Glomerular endothelial cell (primary cell): ENCODE measurements around the gene RCOR1. TPM values are rescaled to one million over a fixed set of nuclear protein-coding genes. Genes with fewer than 3 reads are reported as not detected.
"Not testable (repeated sequence)": the region's sequence is repeated elsewhere in the genome, so short reads cannot be mapped to it uniquely, and the experiment has no call there.

Source experiments
- DNase-seq: peaks from one replicate; pipeline ENCODE4 v3.0.0-alpha.2; 2011; ENCODE audit warnings: low read depth, low spot score; ENCODE audit errors: extremely low read depth
- total RNA-seq: library from RNA; depleted of rRNA; stranded (reverse); fragments of >200 nt; gene quantifications from 2 replicates; pipeline ENCODE4 v1.2.3, GENCODE V29; 2015

RCOR1 gene
- total RNA-seq, 1 donor from 2014 or later: 18.4 TPM

- DNase-seq: no peak
Measured at GRCh38 chr14:102738373-102739189, 146.1 kb downstream of the RCOR1 start.

- DNase-seq: no peak
Measured at GRCh38 chr14:102739190-102739469, 146.7 kb downstream of the RCOR1 start.

- no peak for DNase-seq
Measured at GRCh38 chr14:102746634-102747438, 154.4 kb downstream of the RCOR1 start.

- DNase-seq: no peak
Measured at GRCh38 chr14:102748806-102749205, 156.4 kb downstream of the RCOR1 start.

- DNase-seq: no peak
Measured at GRCh38 chr14:102749393-102750305, 157.2 kb downstream of the RCOR1 start.

GRCh38 chr14:102750376-102750775 lies 157.9 kb downstream of the RCOR1 start:
- DNase-seq: no peak

GRCh38 chr14:102751088-102751487 lies 158.6 kb downstream of the RCOR1 start:
- no peak for DNase-seq

GRCh38 chr14:102752239-102752847 lies 159.9 kb downstream of the RCOR1 start:
- no peak for DNase-seq

GRCh38 chr14:102754370-102755262 lies 162.2 kb downstream of the RCOR1 start:
- DNase-seq: no peak

GRCh38 chr14:102757646-102758045 lies 165.2 kb downstream of the RCOR1 start:
- no peak for DNase-seq

GRCh38 chr14:102758087-102758486 lies 165.6 kb downstream of the RCOR1 start:
- DNase-seq: no peak

- DNase-seq: no peak
Measured at GRCh38 chr14:102759456-102760187, 167.2 kb downstream of the RCOR1 start.

GRCh38 chr14:102760496-102761193 lies 168.2 kb downstream of the RCOR1 start:
- no peak for DNase-seq

GRCh38 chr14:102761206-102761605 lies 168.8 kb downstream of the RCOR1 start:
- DNase-seq: no peak

GRCh38 chr14:102764220-102764671 lies 171.8 kb downstream of the RCOR1 start:
- DNase-seq: no peak

- not testable (repeated sequence) for DNase-seq
Measured at GRCh38 chr14:102765770-102766169, 173.3 kb downstream of the RCOR1 start.

GRCh38 chr14:102768223-102769048 lies 176.0 kb downstream of the RCOR1 start:
- DNase-seq: no peak

- no peak for DNase-seq
Measured at GRCh38 chr14:102769049-102769327, 176.5 kb downstream of the RCOR1 start.
